Caco-2 (cell line): ENCODE data around the gene SAC3D1. TPM values are rescaled to one million over a fixed set of nuclear protein-coding genes. Genes with fewer than 3 reads are reported as not detected.

Source experiments
- BruUV-seq: library from RNA; stranded (reverse); fragments of 400-500 nt; replicated peaks from 2 replicates; lab custom pipeline; 2021; lab: Mats Ljungman, UMichigan
- CTCF ChIA-PET: fragments of 300-600 bp; sonication (Branson Sonifier 250); formaldehyde crosslinking; loops from one replicate; lab custom pipeline; 2022; ENCODE audit warnings: antibody characterized with exemption; lab: Charles Lee
- POLR2A ChIA-PET: fragments of 300-600 bp; sonication (Branson Sonifier 250); formaldehyde crosslinking; loops from one replicate; lab custom pipeline; 2022; ENCODE audit warnings: antibody characterized with exemption; lab: Charles Lee
- DNase-seq, 2 experiments: peaks; one replicate each; pipeline versions ENCODE4 v3.0.0 to v3.0.0-alpha.2; 2020 to 2022
- H3K27me3 ChIP-seq: replicated peaks from 2 replicates; pipeline ENCODE4 v1.6.0; 2011; ENCODE audit warnings: low read length; ENCODE audit not compliant: control insufficient read depth, insufficient read depth
- H3K36me3 ChIP-seq: 2 replicates; pipeline ENCODE4 v1.5.1; 2011; ENCODE audit warnings: low read length; ENCODE audit not compliant: control insufficient read depth, insufficient read depth
- H3K4me1 ChIP-seq: fragments of 250-450 bp; sonication (Bioruptor Pico); 2 replicates; pipeline ENCODE4 v1.5.1; 2020; ENCODE audit warnings: mild to moderate bottlenecking
- H3K4me3 ChIP-seq: 2 replicates; pipeline ENCODE4 v1.5.1; 2011; ENCODE audit warnings: low read depth, mild to moderate bottlenecking, control low read depth, low read length
- H3K9me3 ChIP-seq: fragments of 250-450 bp; sonication (Bioruptor Pico); 2 replicates; pipeline ENCODE4 v1.5.1; 2020; ENCODE audit warnings: mild to moderate bottlenecking, moderate library complexity
- H3K27ac Mint-ChIP-seq: one replicate; pipeline ENCODE4 v1.8.0; 2022; ENCODE audit warnings: mixed read lengths; ENCODE audit not compliant: unreplicated experiment
- H3K27me3 Mint-ChIP-seq: one replicate; pipeline ENCODE4 v1.8.0; 2022; ENCODE audit warnings: mixed read lengths; ENCODE audit not compliant: insufficient read depth, unreplicated experiment
- H3K36me3 Mint-ChIP-seq: one replicate; pipeline ENCODE4 v1.8.0; 2022; ENCODE audit warnings: mild to moderate bottlenecking, mixed read lengths; ENCODE audit not compliant: insufficient read depth, unreplicated experiment
- H3K4me1 Mint-ChIP-seq: one replicate; pipeline ENCODE4 v1.8.0; 2022; ENCODE audit warnings: low read depth, mixed read lengths; ENCODE audit not compliant: unreplicated experiment
- H3K4me3 Mint-ChIP-seq: one replicate; pipeline ENCODE4 v1.8.0; 2022; ENCODE audit warnings: mild to moderate bottlenecking, moderate library complexity, mixed read lengths; ENCODE audit not compliant: unreplicated experiment
- H3K9me3 Mint-ChIP-seq: one replicate; pipeline ENCODE4 v1.8.0; 2022; ENCODE audit warnings: mixed read lengths; ENCODE audit not compliant: unreplicated experiment
- intact Hi-C: fragments of 100-400 bp; cut with micrococcal nuclease; formaldehyde crosslinking; loops from one replicate; pipeline ENCODE4 v1.10.0; 2022; ENCODE audit not compliant: unreplicated experiment
- total RNA-seq: library from RNA; stranded (reverse); gene quantifications from 2 replicates; pipeline ENCODE4 v1.2.3, GENCODE V29; 2022
- TF ChIP-seq, protein P1 (sequence below), 2 experiments: fragments of 200-600 bp in 1 of 2; IDR thresholded peaks; 1 replicate in 1 of 2; 2 replicates in 1 of 2; pipeline versions ENCODE4 v1.5.1 to v1.8.0; 2011 to 2022; ENCODE audit warnings: antibody characterized with exemption in 1 of 2, control low read depth in 1 of 2, inconsistent platforms in 1 of 2, low read depth in 1 of 2, low read length in 1 of 2, mild to moderate bottlenecking in 1 of 2, moderate library complexity in 1 of 2; ENCODE audit not compliant: insufficient read depth in 1 of 2, severe bottlenecking in 1 of 2, unreplicated experiment in 1 of 2

SAC3D1 gene
- total RNA-seq, 1 experiment from 2014 or later = 21.2 TPM

DNA sequence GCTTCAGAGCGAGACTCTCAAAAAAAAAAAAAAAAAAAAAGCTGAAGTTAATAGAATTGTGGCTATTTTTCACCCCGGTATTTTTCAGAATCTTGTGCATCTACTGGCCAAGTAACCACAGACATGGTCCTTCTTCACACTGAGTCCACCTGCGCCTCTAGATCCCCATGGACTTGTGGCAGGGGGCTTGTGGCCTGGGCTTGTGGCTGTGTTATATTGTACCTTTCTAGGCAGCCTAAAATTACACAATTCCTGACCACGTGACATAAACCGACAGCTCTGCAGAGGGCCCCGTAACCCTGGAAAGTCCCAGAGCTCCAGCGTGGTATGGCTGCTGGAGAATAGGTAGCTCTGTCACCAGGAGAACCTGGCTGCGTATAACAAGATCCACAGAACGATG is 28.2 kb downstream of the SAC3D1 start:
- no peaks in the 10 kb centered on the region for H3K4me1 ChIP-seq
- POLR2A ChIA-PET = no interaction called here
- Mint-ChIP-seq H3K9me3 (no peaks in the 10 kb centered on the region), H3K36me3 (no peaks in the 10 kb centered on the region), H3K4me1 (no peaks in the 10 kb centered on the region), H3K27me3 (no peaks in the 10 kb centered on the region), H3K27ac (no peak overlapping the region), H3K4me3 (no peak overlapping the region)
- H3K9me3 ChIP-seq = no peaks in the 10 kb centered on the region
- BruUV-seq = no TSS peak
- CTCF ChIA-PET = interaction anchor here (0.6 to 0.9 kb wide), 2 partner anchors 48 to 314 kb away, joined by 3 read pairs; partner anchors contain the start of gene ZNHIT2
- intact Hi-C loops = no loop called here
- no peak overlapping the region for H3K4me3 ChIP-seq
- H3K27me3 ChIP-seq = no peaks in the 10 kb centered on the region
- DNase-seq = no peak
- TF ChIP-seq, protein P1, sequence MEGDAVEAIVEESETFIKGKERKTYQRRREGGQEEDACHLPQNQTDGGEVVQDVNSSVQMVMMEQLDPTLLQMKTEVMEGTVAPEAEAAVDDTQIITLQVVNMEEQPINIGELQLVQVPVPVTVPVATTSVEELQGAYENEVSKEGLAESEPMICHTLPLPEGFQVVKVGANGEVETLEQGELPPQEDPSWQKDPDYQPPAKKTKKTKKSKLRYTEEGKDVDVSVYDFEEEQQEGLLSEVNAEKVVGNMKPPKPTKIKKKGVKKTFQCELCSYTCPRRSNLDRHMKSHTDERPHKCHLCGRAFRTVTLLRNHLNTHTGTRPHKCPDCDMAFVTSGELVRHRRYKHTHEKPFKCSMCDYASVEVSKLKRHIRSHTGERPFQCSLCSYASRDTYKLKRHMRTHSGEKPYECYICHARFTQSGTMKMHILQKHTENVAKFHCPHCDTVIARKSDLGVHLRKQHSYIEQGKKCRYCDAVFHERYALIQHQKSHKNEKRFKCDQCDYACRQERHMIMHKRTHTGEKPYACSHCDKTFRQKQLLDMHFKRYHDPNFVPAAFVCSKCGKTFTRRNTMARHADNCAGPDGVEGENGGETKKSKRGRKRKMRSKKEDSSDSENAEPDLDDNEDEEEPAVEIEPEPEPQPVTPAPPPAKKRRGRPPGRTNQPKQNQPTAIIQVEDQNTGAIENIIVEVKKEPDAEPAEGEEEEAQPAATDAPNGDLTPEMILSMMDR (IDR thresholded peaks at IDR 0.05; ENCODE audit: insufficient read depth in 1 of 2, low read depth in 1 of 2, low read length in 1 of 2, severe bottlenecking in 1 of 2, unreplicated experiment in 1 of 2) = no peak
- no peaks in the 10 kb centered on the region for H3K36me3 ChIP-seq

DNA sequence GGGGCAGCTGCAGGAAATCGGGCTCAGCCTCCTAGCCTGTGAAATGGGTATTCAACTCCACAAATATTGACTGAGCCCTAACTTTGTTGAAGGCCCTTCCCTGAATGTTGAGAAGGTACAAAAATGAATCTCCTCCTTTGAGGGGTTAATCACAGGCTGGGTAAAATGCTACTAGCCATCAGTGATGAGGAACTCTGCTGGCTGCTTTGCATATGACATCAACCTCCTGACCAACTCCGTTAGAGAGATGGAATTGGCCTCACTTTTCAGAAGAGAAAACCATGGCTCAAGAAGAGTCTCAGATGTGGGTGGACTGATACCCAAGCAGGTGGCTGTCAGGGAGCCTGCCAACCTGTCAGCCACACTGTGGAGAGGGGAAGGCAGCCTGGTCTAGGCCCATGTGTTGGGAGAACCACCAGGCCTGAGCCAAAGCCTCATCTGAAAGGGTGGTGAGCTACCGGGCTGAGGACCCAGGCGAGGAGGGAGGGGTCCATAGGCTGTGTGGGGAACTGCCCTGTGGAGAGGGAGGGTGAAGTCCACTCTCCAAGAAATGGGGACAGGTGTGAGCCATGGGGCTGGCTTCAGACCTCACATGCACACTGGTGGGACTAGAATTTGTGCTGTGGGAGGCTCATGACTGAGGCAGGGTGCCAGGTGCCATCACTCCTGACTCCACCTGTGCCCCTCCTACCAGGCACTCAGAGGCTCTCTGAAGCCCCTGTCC is 31.1 kb downstream of the SAC3D1 start:
- no peaks in the 10 kb centered on the region for H3K4me1 Mint-ChIP-seq
- no TSS peak for BruUV-seq
- DNase-seq = no peak
- Histone ChIP-seq H3K4me3 (no peak overlapping the region), H3K4me1 (no peaks in the 10 kb centered on the region), H3K9me3 (no peaks in the 10 kb centered on the region), H3K36me3 (peaks cover 1% of the 10 kb centered on the region; the same call in 1 of the 2 replicates), H3K27me3 (no peaks in the 10 kb centered on the region)
- intact Hi-C loops = no loop called here
- H3K27me3 Mint-ChIP-seq = no peaks in the 10 kb centered on the region
- ChIA-PET CTCF (interaction anchor here (0.5 kb wide), 1 partner anchor 286 kb away, joined by 3 read pairs; no protein-coding TSS in a partner anchor), POLR2A (no interaction called here)
- peaks cover 18% of the 10 kb centered on the region for H3K36me3 Mint-ChIP-seq
- no peak overlapping the region for H3K4me3 Mint-ChIP-seq
- no peaks in the 10 kb centered on the region for H3K9me3 Mint-ChIP-seq
- TF ChIP-seq, protein P1 (IDR thresholded peaks at IDR 0.05; ENCODE audit: insufficient read depth in 1 of 2, low read depth in 1 of 2, low read length in 1 of 2, severe bottlenecking in 1 of 2, unreplicated experiment in 1 of 2) = no peak
- no peak overlapping the region for H3K27ac Mint-ChIP-seq

DNA sequence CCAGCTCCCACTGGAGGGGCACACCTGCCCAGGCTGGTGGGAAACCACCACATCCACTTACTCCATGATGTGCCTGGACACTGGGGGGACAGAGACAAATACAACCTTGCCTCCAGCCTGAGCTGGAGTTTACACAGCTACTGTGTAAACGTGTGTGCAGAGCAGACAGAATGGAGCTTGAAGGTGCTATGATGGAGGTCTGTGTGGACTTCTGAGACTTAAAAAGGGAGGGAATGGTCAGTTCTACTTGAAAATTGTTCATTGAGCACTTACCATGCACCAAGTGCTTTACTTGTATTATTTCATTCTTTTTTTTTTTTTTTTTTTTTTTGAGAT is 31.6 kb downstream of the SAC3D1 start:
- H3K36me3 ChIP-seq = peaks cover 3% of the 10 kb centered on the region; the same call in 1 of the 2 replicates
- DNase-seq = no peak
- H3K27me3 Mint-ChIP-seq = no peaks in the 10 kb centered on the region
- H3K9me3 ChIP-seq = no peaks in the 10 kb centered on the region
- H3K4me1 Mint-ChIP-seq = no peaks in the 10 kb centered on the region
- no peak overlapping the region for H3K4me3 ChIP-seq
- BruUV-seq = no TSS peak
- H3K4me3 Mint-ChIP-seq = no peak overlapping the region
- H3K9me3 Mint-ChIP-seq = no peaks in the 10 kb centered on the region
- ChIA-PET POLR2A (no interaction called here), CTCF (no interaction called here)
- no peaks in the 10 kb centered on the region for H3K4me1 ChIP-seq
- TF ChIP-seq, protein P1 (IDR thresholded peaks at IDR 0.05; ENCODE audit: insufficient read depth in 1 of 2, low read depth in 1 of 2, low read length in 1 of 2, severe bottlenecking in 1 of 2, unreplicated experiment in 1 of 2) = no peak
- intact Hi-C loops = no loop called here
- H3K27me3 ChIP-seq = no peaks in the 10 kb centered on the region
- peaks cover 23% of the 10 kb centered on the region for H3K36me3 Mint-ChIP-seq
- no peak overlapping the region for H3K27ac Mint-ChIP-seq
